Neural progenitor cell (in vitro differentiated cells): Measurements from ENCODE around the gene KLF13. TPM values are rescaled to one million over a fixed set of nuclear protein-coding genes. Genes with fewer than 3 reads are reported as not detected.

ENCODE experiments used
- DNase-seq: peaks from one replicate; pipeline ENCODE4 v3.0.0-alpha.2; 2016; ENCODE audit warnings: low spot score
- H2AFZ ChIP-seq: fragments of 200-600 bp; sonication (generic); replicated peaks from 2 replicates; pipeline ENCODE4 v1.6.1; 2016; ENCODE audit warnings: antibody characterized with exemption
- H3F3A ChIP-seq: fragments of 200-600 bp; sonication (generic); 2 replicates; pipeline ENCODE4 v1.6.1; 2016; ENCODE audit warnings: antibody characterized with exemption, low read depth
- H3K27ac ChIP-seq: fragments of 200-600 bp; sonication (generic); 2 replicates; pipeline ENCODE4 v1.5.1; 2016; ENCODE audit warnings: mild to moderate bottlenecking
- H3K27me3 ChIP-seq: fragments of 200-600 bp; sonication (generic); 2 replicates; pipeline ENCODE4 v1.6.1; 2016; ENCODE audit warnings: mild to moderate bottlenecking, moderate library complexity
- H3K36me3 ChIP-seq: fragments of 200-600 bp; sonication (generic); 2 replicates; pipeline ENCODE4 v1.5.1; 2016
- H3K4me1 ChIP-seq: fragments of 200-600 bp; sonication (generic); 2 replicates; pipeline ENCODE4 v1.6.1; 2016; ENCODE audit warnings: mixed run types
- H3K4me2 ChIP-seq: fragments of 200-600 bp; sonication (generic); 2 replicates; pipeline ENCODE4 v1.6.1; 2016
- H3K4me3 ChIP-seq: fragments of 200-600 bp; sonication (generic); 2 replicates; pipeline ENCODE4 v1.5.1; 2016
- H3K79me2 ChIP-seq: fragments of 200-600 bp; sonication (generic); 2 replicates; pipeline ENCODE4 v1.6.1; 2016; ENCODE audit warnings: low read depth
- H3K9ac ChIP-seq: fragments of 200-600 bp; sonication (generic); 2 replicates; pipeline ENCODE4 v1.6.1; 2016
- H3K9me3 ChIP-seq: fragments of 200-600 bp; sonication (generic); 2 replicates; pipeline ENCODE4 v1.5.1; 2016; ENCODE audit warnings: low read depth
- H4K20me1 ChIP-seq: fragments of 200-600 bp; sonication (generic); 2 replicates; pipeline ENCODE4 v1.6.1; 2016; ENCODE audit warnings: low read depth
- H3K27ac Mint-ChIP-seq: 3 replicates; pipeline ENCODE4 v1.8.0; 2021; ENCODE audit warnings: mixed read lengths
- H3K27me3 Mint-ChIP-seq: 2 replicates; pipeline ENCODE4 v1.8.0; 2022; ENCODE audit warnings: low read depth, mild to moderate bottlenecking, inconsistent platforms, moderate library complexity, mixed read lengths; ENCODE audit not compliant: insufficient read depth
- H3K36me3 Mint-ChIP-seq: 3 replicates; pipeline ENCODE4 v1.8.0; 2021; ENCODE audit warnings: mixed read lengths
- H3K4me1 Mint-ChIP-seq: 3 replicates; pipeline ENCODE4 v1.8.0; 2021; ENCODE audit warnings: mixed read lengths
- H3K4me3 Mint-ChIP-seq: 3 replicates; pipeline ENCODE4 v1.8.0; 2021; ENCODE audit warnings: mild to moderate bottlenecking, moderate library complexity, mixed read lengths
- H3K9me3 Mint-ChIP-seq: 3 replicates; pipeline ENCODE4 v1.8.0; 2020; ENCODE audit warnings: mixed read lengths
- EZH2 ChIP-seq: fragments of 200-600 bp; sonication (generic); IDR thresholded peaks from 2 replicates; pipeline ENCODE4 v1.6.1; 2017; ENCODE audit warnings: antibody characterized with exemption, mild to moderate bottlenecking, moderate library complexity
- EZH2phosphoT487 ChIP-seq: fragments of 200-600 bp; sonication (generic); IDR thresholded peaks from 2 replicates; pipeline ENCODE4 v1.6.1; 2017; ENCODE audit warnings: antibody characterized with exemption
- total RNA-seq: library from RNA; depleted of rRNA; stranded (reverse); fragments of >200 nt; gene quantifications from 2 replicates; pipeline ENCODE4 v1.2.3, GENCODE V29; 2015; ENCODE audit warnings: low replicate concordance
- TF ChIP-seq, protein P1 (sequence below): fragments of 200-600 bp; sonication (generic); IDR thresholded peaks from 2 replicates; pipeline ENCODE4 v1.5.1; 2017; ENCODE audit warnings: antibody characterized with exemption, mild to moderate bottlenecking

Gene KLF13
- total RNA-seq, 1 donor from 2014 or later, result 11.9 TPM

DNA sequence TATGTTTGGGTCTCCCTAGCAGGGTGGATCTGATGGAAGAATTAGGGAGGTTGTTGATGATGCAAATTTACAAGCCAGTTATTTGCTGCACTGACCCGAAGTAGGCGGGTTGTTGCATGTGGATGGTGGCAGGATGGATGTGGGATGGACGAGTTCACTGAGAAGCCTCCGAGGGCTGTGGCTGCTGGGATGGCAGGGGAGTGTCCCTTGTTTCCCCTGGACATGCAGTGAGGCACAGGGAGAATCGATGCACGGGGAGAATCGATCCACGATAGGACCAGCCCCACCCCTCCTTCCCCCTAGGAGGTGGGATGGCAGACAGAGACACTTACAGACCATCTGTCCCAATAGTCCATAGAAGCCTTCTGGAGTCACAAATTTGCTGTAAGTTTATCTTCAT, 31.0 kb upstream of the KLF13 start:
- no peak overlapping the region for H3K27ac Mint-ChIP-seq
- H3K4me3 ChIP-seq, result no peak overlapping the region
- DNase-seq, result no peak

GRCh38 chr15:31296219-31296645, 30.4 kb upstream of the KLF13 start:
- H3K4me3 ChIP-seq, result no peak overlapping the region

More for the DNA sequence above, 31.0 kb upstream of the KLF13 start:
- no peak for TF ChIP-seq EZH2
- TF ChIP-seq EZH2phosphoT487, result no peak
- TF ChIP-seq, protein P1, sequence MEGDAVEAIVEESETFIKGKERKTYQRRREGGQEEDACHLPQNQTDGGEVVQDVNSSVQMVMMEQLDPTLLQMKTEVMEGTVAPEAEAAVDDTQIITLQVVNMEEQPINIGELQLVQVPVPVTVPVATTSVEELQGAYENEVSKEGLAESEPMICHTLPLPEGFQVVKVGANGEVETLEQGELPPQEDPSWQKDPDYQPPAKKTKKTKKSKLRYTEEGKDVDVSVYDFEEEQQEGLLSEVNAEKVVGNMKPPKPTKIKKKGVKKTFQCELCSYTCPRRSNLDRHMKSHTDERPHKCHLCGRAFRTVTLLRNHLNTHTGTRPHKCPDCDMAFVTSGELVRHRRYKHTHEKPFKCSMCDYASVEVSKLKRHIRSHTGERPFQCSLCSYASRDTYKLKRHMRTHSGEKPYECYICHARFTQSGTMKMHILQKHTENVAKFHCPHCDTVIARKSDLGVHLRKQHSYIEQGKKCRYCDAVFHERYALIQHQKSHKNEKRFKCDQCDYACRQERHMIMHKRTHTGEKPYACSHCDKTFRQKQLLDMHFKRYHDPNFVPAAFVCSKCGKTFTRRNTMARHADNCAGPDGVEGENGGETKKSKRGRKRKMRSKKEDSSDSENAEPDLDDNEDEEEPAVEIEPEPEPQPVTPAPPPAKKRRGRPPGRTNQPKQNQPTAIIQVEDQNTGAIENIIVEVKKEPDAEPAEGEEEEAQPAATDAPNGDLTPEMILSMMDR, result no peak
- H3K27me3 Mint-ChIP-seq, result peaks cover 16% of the 10 kb centered on the region
- Histone ChIP-seq H3K27me3 (no peaks in the 10 kb centered on the region), H3K9me3 (no peaks in the 10 kb centered on the region), H2AFZ (no peak overlapping the region), H3K9ac (no peak overlapping the region), H4K20me1 (no peaks in the 10 kb centered on the region), H3K27ac (no peak overlapping the region), H3K4me2 (no peak overlapping the region), H3K79me2 (no peaks in the 10 kb centered on the region), H3F3A (peaks cover 14% of the 10 kb centered on the region), H3K36me3 (no peaks in the 10 kb centered on the region), H3K4me1 (peaks cover 41% of the 10 kb centered on the region)
- peaks cover 24% of the 10 kb centered on the region for H3K4me1 Mint-ChIP-seq
- no peak overlapping the region for H3K4me3 Mint-ChIP-seq
- H3K9me3 Mint-ChIP-seq, result no peaks in the 10 kb centered on the region
- H3K36me3 Mint-ChIP-seq, result no peaks in the 10 kb centered on the region

DNA sequence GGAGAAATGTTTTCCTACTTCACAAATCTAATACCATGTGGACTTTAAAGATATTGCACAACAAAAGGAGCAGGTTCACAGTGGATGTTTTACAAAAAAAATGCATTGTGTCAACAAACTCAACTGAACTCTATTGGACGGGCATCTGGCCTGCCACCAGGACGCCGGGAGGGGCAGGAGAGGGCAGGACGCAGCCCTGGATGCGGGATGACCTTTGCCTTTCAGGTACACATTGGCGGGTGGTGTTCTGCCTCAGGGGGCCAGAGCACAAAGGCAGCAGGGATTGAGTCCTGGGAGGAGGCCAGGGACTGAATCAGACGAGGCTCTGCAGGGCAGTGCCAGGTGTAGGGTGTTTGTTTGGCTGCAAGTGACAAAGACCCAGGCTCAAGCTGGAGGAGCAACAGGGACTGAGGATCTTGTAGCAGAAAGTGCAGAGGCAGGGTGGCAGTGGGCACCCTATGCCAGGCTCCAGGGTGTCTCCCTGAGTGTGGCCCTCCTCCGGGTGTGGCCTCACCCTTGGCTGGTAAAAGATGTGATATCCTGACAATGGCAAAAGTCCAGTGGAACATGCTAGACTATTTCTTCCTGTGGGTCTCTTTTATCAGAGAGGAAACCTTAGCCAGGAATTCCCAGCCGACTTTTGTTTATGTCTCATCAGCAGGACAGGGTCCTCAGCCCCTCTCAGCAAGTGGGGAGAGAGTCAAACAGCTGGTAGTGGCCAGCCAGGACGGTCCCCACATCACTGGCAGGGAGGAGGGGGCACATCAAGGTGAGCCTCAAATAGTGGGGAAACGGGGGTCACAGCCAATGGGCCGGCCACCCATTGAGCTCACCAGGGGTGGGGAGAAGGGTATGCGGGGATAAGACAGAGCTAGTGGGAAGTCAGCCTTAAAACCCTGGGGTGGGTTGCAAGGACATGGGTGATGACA, 29.7 kb upstream of the KLF13 start:
- Histone ChIP-seq H3K9ac (no peak overlapping the region), H3F3A (peaks cover 14% of the 10 kb centered on the region), H3K9me3 (no peaks in the 10 kb centered on the region), H3K27me3 (no peaks in the 10 kb centered on the region), H3K4me1 (peaks cover 53% of the 10 kb centered on the region), H4K20me1 (no peaks in the 10 kb centered on the region), H3K27ac (no peak overlapping the region), H3K79me2 (no peaks in the 10 kb centered on the region), H3K4me3 (no peak overlapping the region), H3K36me3 (no peaks in the 10 kb centered on the region), H2AFZ (no peak overlapping the region), H3K4me2 (peak overlapping the region; percentile 66)
- DNase-seq, result peak; percentile 63
- H3K9me3 Mint-ChIP-seq, result no peaks in the 10 kb centered on the region
- H3K27me3 Mint-ChIP-seq, result peaks cover 16% of the 10 kb centered on the region
- H3K4me3 Mint-ChIP-seq, result no peak overlapping the region
- TF ChIP-seq EZH2phosphoT487, result no peak
- no peak for TF ChIP-seq EZH2
- TF ChIP-seq, protein P1, result no peak
- peak overlapping the region; percentile 53 for H3K27ac Mint-ChIP-seq
- no peaks in the 10 kb centered on the region for H3K36me3 Mint-ChIP-seq
- H3K4me1 Mint-ChIP-seq, result peaks cover 32% of the 10 kb centered on the region

More at GRCh38 chr15:31296219-31296645, 30.4 kb upstream of the KLF13 start:
- H3K79me2 ChIP-seq, result no peaks in the 10 kb centered on the region
- Mint-ChIP-seq H3K4me1 (peaks cover 26% of the 10 kb centered on the region), H3K9me3 (no peaks in the 10 kb centered on the region), H3K27me3 (peaks cover 16% of the 10 kb centered on the region), H3K4me3 (no peak overlapping the region), H3K36me3 (no peaks in the 10 kb centered on the region), H3K27ac (peak overlapping the region; percentile 53)
- no peak for DNase-seq
- no peaks in the 10 kb centered on the region for H3K9me3 ChIP-seq
- no peaks in the 10 kb centered on the region for H3K27me3 ChIP-seq
- TF ChIP-seq EZH2, result no peak
- TF ChIP-seq, protein P1, result no peak
- TF ChIP-seq EZH2phosphoT487, result no peak
- H3K4me2 ChIP-seq, result peak overlapping the region; percentile 66
- no peak overlapping the region for H2AFZ ChIP-seq
- H4K20me1 ChIP-seq, result no peaks in the 10 kb centered on the region
- H3K27ac ChIP-seq, result no peak overlapping the region
- H3K36me3 ChIP-seq, result no peaks in the 10 kb centered on the region
- H3K9ac ChIP-seq, result no peak overlapping the region
- H3K4me1 ChIP-seq, result peaks cover 46% of the 10 kb centered on the region
- peaks cover 14% of the 10 kb centered on the region for H3F3A ChIP-seq
